Measurements from ENCODE around the gene CYSRT1.

Gene CYSRT1

DNA sequence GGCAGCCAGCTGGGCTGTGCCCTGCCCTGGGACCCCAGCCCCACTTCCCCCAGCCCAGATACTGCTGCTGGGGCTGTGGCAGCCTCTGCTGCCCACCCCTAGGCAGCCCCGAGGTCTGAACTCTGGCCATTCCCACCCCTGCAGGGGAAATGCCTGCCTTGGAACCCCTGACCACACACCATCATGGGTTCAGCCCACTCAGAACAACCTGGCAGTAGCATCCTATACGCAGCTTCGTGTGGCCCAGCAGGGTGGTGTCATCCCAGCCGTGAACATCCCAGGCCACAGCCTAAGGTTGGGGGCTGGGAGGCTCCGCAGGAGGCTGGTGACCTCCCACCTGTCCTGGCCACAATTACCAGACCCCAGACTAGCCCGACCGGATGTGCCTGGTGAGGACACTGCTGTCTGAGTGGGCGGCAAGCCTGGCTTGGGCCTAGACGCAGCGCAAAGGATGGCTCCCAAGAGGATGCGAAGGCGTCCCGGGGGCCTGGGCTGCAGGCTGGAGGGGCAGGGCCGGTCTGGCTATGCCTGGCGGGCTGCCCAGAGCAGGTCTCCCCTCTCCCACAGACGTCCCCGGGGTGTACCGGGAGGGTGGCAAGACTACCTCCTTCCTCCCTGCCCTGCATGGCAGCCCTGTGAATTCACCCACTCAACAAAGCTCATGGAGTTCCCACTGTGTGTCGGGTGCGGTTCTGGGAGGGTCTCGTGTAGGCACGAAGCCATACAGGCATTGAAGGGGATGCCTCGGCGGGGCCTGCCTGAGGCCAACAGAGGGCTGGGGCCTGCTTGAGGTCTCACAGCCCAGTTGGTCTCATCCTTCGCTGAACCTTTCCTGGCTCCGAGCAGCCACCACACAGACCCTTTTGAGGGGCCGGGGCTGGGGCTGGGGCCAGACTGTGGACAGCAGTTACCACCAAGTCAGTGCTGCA lies 4.3 kb downstream of the CYSRT1 start:
- H3K27ac Mint-ChIP-seq: no peak overlapping the region

DNA sequence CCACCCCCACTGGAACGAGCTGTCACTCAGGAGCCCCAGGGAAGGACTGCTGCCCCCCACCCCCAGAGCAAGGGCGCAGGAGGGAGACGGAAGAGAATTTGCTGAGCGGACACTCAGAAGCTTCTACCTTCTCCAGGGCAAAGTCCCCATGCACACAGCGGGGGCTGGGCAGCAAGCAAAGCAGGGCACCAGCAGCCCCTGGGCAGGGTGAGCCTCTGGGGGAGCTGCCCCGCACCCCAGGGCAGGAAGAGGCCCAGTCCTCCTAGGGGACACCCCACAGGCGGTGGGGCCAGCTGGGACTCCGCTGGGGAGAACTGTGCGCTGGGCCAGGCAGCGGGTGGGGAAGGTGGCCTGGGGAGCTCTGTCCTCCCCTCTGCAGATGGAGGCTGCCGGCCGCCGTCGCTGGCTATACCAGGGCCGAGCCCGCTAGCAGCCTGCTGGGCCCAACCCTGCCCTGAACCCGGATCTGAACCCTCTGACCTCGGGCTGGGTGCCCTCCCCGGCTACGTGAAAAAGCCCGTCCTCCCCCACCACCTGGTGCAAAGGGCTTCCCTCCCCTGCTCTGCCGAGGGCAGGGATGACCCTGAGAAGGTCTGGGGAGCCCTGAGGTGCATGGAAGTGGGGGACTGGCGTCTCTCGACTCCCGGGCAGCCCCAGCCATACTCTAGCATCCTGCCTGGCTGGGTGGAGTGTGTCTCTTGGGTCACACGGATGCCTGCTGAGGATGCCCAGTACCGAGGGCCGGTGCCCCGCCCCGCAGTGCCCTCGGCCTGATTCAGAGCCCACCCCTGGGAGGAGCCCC lies 5.1 kb downstream of the CYSRT1 start:
- Mint-ChIP-seq H3K9me3 (no peaks in the 10 kb centered on the region), H3K4me3 (no peak overlapping the region), H3K27me3 (peaks cover 16 to 32% of the 10 kb centered on the region in 2 donors), H3K4me1 (ENCODE audit: low read depth in 2 of 2) (peaks cover 2 to 8% of the 10 kb centered on the region in 2 donors), H3K27ac (no peak overlapping the region), H3K36me3 (ENCODE audit: insufficient read depth) (no peaks in the 10 kb centered on the region)
- ATAC-seq (replicated peaks): no peak
- DNase-seq: no peak

More for the DNA sequence above, 4.3 kb downstream of the CYSRT1 start:
- no peak overlapping the region for H3K4me3 Mint-ChIP-seq
- no peaks in the 10 kb centered on the region for H3K36me3 Mint-ChIP-seq (ENCODE audit: insufficient read depth)
- ATAC-seq (replicated peaks): no peak
- H3K9me3 Mint-ChIP-seq: no peaks in the 10 kb centered on the region
- H3K27me3 Mint-ChIP-seq: peaks cover 16 to 24% of the 10 kb centered on the region in 2 donors
- peaks cover 2 to 4% of the 10 kb centered on the region in 2 donors for H3K4me1 Mint-ChIP-seq (ENCODE audit: low read depth in 2 of 2)
- no peak for DNase-seq

GRCh38 chr9:137230705-137231371 lies 5.9 kb downstream of the CYSRT1 start, which contains the start of gene SLC34A3:
SLC34A3 (plus strand) TSS chr9:137230901; CDS start chr9:137231703, 802 bp downstream.
- peaks cover 4 to 11% of the 10 kb centered on the region in 2 donors for H3K4me1 Mint-ChIP-seq (ENCODE audit: low read depth in 2 of 2)

DNA sequence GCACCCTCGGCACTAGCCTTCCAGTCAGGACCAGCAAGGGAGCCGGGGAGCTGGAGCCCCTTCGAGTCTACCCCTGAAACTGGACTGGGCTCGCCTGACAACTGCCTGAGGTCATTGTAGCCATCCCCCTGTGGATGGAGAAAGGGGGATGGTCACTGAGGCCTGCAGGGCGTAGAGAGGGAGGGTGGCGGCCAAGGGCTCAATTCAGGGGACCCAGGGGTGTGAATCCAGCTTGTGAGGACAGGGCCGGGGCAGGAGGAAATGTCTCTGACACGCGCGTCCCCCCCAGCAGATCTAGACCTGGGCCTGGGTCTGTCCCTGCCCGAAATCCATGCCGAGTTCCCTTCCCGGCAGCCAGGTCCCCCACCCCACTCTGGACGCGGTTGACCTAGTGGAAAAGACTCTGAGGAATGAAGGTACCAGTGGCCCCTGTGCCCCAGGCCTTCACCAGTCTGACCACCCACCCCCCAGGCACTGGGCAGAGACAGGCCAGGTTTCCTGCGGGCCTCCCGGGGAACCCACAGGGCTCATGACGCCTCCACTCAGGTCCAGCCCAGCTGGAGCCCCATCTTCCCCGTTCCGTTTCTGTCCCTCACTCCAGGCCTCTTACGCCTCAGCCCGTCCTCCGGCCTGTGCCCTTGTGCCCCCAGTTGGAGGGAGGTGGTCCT lies 6.5 kb downstream of the CYSRT1 start:
- no peak overlapping the region for H3K4me3 Mint-ChIP-seq
- H3K36me3 Mint-ChIP-seq (ENCODE audit: insufficient read depth): no peaks in the 10 kb centered on the region
- no peaks in the 10 kb centered on the region for H3K9me3 Mint-ChIP-seq
- no peak overlapping the region for H3K27ac Mint-ChIP-seq
- ATAC-seq (replicated peaks) (no peak), DNase-seq (no peak)
- H3K27me3 Mint-ChIP-seq: peaks cover 16 to 38% of the 10 kb centered on the region in 2 donors
- peaks cover 4 to 11% of the 10 kb centered on the region in 2 donors for H3K4me1 Mint-ChIP-seq (ENCODE audit: low read depth in 2 of 2)

More at GRCh38 chr9:137230705-137231371, 5.9 kb downstream of the CYSRT1 start, which contains the start of gene SLC34A3:
- Mint-ChIP-seq H3K27ac (no peak within 1 kb of the TSS), H3K4me3 (no peak within 1 kb of the TSS), H3K27me3 (peaks cover 16 to 38% of the 10 kb centered on the region in 2 donors), H3K36me3 (ENCODE audit: insufficient read depth) (no peaks in the 10 kb centered on the region), H3K9me3 (no peaks in the 10 kb centered on the region)
- ATAC-seq (replicated peaks): no peak
- DNase-seq: no peak

DNA sequence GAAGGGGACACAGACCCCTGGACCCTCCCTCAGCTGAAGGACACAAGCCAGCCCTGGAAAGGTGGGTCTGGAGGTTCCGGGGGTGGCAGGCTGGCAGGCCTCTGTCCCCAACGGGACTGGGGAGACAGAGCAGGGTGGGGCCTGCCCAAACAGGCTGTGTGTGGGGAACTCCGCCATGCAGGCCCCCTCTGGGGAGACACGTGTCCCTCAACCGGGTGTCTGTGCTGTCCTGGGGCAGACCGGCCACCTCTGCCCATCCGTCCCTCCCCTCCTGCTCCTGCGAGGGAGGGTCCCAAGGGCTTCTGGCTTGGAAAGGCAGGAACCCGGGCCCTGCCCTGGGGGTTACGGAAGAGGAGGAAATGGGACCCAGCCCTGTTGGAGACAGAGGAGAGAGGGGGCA lies 7.1 kb downstream of the CYSRT1 start:
- no peak overlapping the region for H3K27ac Mint-ChIP-seq
- H3K27me3 Mint-ChIP-seq: peaks cover 16 to 38% of the 10 kb centered on the region in 2 donors
- H3K9me3 Mint-ChIP-seq: no peaks in the 10 kb centered on the region
- no peaks in the 10 kb centered on the region for H3K36me3 Mint-ChIP-seq (ENCODE audit: insufficient read depth)
- DNase-seq (no peak), ATAC-seq (replicated peaks) (no peak)
- no peak overlapping the region for H3K4me3 Mint-ChIP-seq
- H3K4me1 Mint-ChIP-seq (ENCODE audit: low read depth in 2 of 2): peaks cover 4 to 11% of the 10 kb centered on the region in 2 donors

DNA sequence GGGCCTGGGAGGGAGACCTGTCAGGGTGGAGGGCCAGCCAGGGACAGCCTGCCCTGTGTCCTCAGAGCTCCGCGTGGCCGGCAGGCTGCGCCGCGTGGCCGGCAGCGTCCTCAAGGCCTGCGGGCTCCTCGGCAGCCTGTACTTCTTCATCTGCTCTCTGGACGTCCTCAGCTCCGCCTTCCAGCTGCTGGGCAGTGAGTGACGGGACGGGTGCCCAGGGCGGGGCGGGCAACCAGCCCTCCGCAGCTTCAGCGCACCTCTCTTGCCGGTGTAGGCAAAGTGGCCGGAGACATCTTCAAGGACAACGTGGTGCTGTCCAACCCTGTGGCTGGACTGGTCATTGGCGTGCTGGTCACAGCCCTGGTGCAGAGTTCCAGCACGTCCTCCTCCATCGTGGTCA lies 7.5 kb downstream of the CYSRT1 start:
- H3K4me3 Mint-ChIP-seq: no peak overlapping the region
- no peaks in the 10 kb centered on the region for H3K9me3 Mint-ChIP-seq
- peaks cover 13 to 34% of the 10 kb centered on the region in 2 donors for H3K27me3 Mint-ChIP-seq
- ATAC-seq (replicated peaks): no peak
- peaks cover 4 to 10% of the 10 kb centered on the region in 2 donors for H3K4me1 Mint-ChIP-seq (ENCODE audit: low read depth in 2 of 2)
- no peak overlapping the region for H3K27ac Mint-ChIP-seq
- no peaks in the 10 kb centered on the region for H3K36me3 Mint-ChIP-seq (ENCODE audit: insufficient read depth)
- no peak for DNase-seq

GRCh38 chr9:137233143-137233980 lies 8.4 kb downstream of the CYSRT1 start:
- Mint-ChIP-seq H3K27me3 (peaks cover 9 to 28% of the 10 kb centered on the region in 2 donors), H3K27ac (no peak overlapping the region), H3K36me3 (ENCODE audit: insufficient read depth) (no peaks in the 10 kb centered on the region), H3K9me3 (no peaks in the 10 kb centered on the region), H3K4me3 (no peak overlapping the region), H3K4me1 (ENCODE audit: low read depth in 2 of 2) (peaks cover 2 to 7% of the 10 kb centered on the region in 2 donors)
- no peak for DNase-seq
- ATAC-seq (replicated peaks): no peak

- Mint-ChIP-seq H3K27ac (no peak overlapping the region), H3K4me3 (no peak overlapping the region), H3K9me3 (no peaks in the 10 kb centered on the region), H3K36me3 (ENCODE audit: insufficient read depth) (no peaks in the 10 kb centered on the region), H3K27me3 (peaks cover 9 to 28% of the 10 kb centered on the region in 2 donors), H3K4me1 (ENCODE audit: low read depth in 2 of 2) (peaks cover 7 to 11% of the 10 kb centered on the region in 2 donors)
- no peak for ATAC-seq (replicated peaks)
- no peak for DNase-seq
These were observed 9.2 kb downstream of the CYSRT1 start for GRCh38 chr9:137234055-137234697.

- Mint-ChIP-seq H3K4me3 (no peak overlapping the region), H3K27ac (no peak overlapping the region), H3K9me3 (no peaks in the 10 kb centered on the region), H3K36me3 (ENCODE audit: insufficient read depth) (peaks cover 4% of the 10 kb centered on the region), H3K27me3 (peaks cover 9 to 28% of the 10 kb centered on the region in 2 donors), H3K4me1 (ENCODE audit: low read depth in 2 of 2) (peaks cover 9 to 11% of the 10 kb centered on the region in 2 donors)
- no peak for ATAC-seq (replicated peaks)
- DNase-seq: no peak
These were observed 9.9 kb downstream of the CYSRT1 start for GRCh38 chr9:137234758-137235423.

DNA sequence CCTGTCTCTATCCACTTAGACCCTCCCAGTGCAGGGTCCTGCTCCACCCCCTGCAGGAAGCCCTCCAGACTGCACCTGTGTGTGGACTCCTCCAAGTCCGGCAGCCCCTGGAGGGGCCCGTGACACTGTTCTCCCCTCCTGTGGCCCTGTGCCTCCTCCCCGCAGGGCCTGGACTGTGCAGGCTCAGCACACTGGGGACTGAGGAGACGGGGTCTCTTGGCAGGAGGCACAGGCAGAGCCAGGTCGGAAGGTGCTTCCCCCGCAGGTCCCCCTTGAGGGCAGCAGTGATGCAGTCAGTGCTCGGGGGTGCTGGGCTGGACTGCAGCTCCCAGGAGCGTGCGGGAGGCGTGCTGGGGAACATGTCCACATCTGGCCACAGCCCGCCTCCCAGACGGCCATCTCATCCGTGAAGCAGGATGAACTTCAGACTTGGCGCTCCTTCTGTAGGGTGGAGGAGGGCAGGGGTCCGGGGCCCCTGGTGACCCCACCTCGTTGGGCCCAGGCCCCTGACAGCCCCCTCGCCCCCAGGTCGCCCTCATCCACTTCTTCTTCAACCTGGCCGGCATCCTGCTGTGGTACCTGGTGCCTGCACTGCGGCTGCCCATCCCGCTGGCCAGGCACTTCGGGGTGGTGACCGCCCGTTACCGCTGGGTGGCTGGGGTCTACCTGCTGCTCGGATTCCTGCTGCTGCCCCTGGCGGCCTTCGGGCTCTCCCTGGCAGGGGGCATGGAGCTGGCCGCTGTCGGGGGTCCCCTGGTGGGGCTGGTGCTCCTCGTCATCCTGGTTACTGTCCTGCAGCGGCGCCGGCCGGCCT lies 10.7 kb downstream of the CYSRT1 start:
- Mint-ChIP-seq H3K27ac (no peak overlapping the region), H3K27me3 (peaks cover 9 to 28% of the 10 kb centered on the region in 2 donors), H3K36me3 (ENCODE audit: insufficient read depth) (peaks cover 4% of the 10 kb centered on the region), H3K4me1 (ENCODE audit: low read depth in 2 of 2) (peaks cover 9 to 11% of the 10 kb centered on the region in 2 donors), H3K9me3 (no peaks in the 10 kb centered on the region), H3K4me3 (no peak overlapping the region)
- DNase-seq: no peak
- ATAC-seq (replicated peaks): no peak

Measured in effector memory CD8-positive, alpha-beta T cell (primary cell).